ENCODE data around the gene CDC42EP4. TPM values are rescaled to one million over a fixed set of nuclear protein-coding genes. Genes with fewer than 3 reads are reported as not detected.

CDC42EP4 gene, protein sequence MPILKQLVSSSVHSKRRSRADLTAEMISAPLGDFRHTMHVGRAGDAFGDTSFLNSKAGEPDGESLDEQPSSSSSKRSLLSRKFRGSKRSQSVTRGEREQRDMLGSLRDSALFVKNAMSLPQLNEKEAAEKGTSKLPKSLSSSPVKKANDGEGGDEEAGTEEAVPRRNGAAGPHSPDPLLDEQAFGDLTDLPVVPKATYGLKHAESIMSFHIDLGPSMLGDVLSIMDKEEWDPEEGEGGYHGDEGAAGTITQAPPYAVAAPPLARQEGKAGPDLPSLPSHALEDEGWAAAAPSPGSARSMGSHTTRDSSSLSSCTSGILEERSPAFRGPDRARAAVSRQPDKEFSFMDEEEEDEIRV
- total RNA-seq: 22.7 and 28.7 TPM in 2 replicates

GRCh38 chr17:73311781-73312641, at the start of gene CDC42EP4:
TSS of gene CDC42EP4 (minus strand) at chr17:73312001. CDS start at chr17:73286500, 25,501 bp downstream.

GRCh38 chr17:73261617-73261951, 50.2 kb downstream of the CDC42EP4 start, which contains the start of gene CPSF4L:
TSS of gene CPSF4L (minus strand) at chr17:73261880. CDS start at chr17:73261818, 62 bp downstream.

Other genes starting within 250 kb of the CDC42EP4 start
- 19.7 and 21.2 TPM in 2 replicates for gene SLC39A11, start 219.3 kb downstream of the CDC42EP4 start, total RNA-seq
- gene SSTR2, start 147.0 kb downstream of the CDC42EP4 start, total RNA-seq: not detected in 2 replicates
- 25.9 and 27.5 TPM in 2 replicates for gene COG1, start 118.9 kb downstream of the CDC42EP4 start, total RNA-seq
- not detected in 2 replicates for gene CPSF4L, start 50.1 kb downstream of the CDC42EP4 start, total RNA-seq